Esophagus muscularis mucosa (tissue), 3 donors: Measurements from ENCODE around the gene STAT2.
A peak's percentile ranks its signal among the peaks of the same experiment; 100 is the strongest.

Experiments
- POLR2A ChIP-seq: fragments of 450-650 bp; IDR thresholded peaks from one replicate; pipeline ENCODE4 v1.6.1; 2017; ENCODE audit warnings: antibody characterized with exemption, moderate library complexity, mild to moderate bottlenecking, low read depth
- TF ChIP-seq, protein P1 (sequence below), 3 experiments: fragments of 200-600 bp in 2 of 3; fragments of 450-650 bp in 1 of 3; sonication (generic) in 2 of 3; IDR thresholded peaks; one replicate each; pipeline ENCODE4 v1.5.1; 2017 to 2019; ENCODE audit warnings: antibody characterized with exemption in 3 of 3, mild to moderate bottlenecking in 2 of 3, moderate library complexity in 1 of 3

DNA sequence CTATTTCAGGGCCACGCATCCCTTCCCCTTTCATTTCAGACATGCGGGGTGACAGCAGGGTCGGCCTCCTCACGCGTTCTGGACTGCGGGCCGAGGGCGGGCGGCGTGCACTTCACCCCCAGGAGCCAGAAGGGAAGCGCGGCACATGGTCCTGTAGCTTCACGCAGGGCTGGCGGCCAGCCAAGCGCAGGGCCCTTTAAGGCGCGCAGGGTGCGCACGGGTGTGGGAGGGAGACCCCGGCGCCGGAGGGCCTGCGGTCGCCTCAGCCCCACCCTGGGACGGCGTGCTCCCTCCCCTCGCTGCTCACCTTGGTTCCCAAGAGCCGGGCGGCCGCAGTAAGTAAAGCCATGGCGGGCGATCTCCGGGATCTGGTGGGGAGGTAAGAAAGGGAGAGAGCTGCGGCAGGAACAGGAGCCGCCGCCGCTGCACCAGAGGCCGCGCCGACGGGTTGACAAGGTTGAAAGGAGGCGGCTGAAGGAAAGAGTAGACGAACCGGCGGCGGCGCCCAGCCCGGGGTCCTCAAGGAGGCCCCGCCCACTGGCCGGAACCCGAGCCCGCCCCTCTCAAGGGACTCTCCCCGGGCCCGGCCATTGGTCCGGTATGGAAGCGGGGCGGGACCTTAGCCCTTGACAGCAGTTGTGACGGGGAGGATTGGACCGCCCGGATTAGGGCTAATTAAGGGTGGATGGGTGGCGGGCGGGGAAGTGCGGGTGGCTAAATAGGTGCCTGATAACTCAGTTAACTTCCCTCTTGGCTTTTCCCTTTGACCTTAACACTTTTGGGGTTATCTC lies 59.9 kb downstream of the STAT2 start, which contains the start of gene CS:
- TF ChIP-seq, protein P1, sequence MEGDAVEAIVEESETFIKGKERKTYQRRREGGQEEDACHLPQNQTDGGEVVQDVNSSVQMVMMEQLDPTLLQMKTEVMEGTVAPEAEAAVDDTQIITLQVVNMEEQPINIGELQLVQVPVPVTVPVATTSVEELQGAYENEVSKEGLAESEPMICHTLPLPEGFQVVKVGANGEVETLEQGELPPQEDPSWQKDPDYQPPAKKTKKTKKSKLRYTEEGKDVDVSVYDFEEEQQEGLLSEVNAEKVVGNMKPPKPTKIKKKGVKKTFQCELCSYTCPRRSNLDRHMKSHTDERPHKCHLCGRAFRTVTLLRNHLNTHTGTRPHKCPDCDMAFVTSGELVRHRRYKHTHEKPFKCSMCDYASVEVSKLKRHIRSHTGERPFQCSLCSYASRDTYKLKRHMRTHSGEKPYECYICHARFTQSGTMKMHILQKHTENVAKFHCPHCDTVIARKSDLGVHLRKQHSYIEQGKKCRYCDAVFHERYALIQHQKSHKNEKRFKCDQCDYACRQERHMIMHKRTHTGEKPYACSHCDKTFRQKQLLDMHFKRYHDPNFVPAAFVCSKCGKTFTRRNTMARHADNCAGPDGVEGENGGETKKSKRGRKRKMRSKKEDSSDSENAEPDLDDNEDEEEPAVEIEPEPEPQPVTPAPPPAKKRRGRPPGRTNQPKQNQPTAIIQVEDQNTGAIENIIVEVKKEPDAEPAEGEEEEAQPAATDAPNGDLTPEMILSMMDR (IDR thresholded peaks at IDR 0.05): no peak
- peak; percentile 69 for TF ChIP-seq POLR2A
